C4-2B (cell line): ENCODE results near the gene PDE9A.

Experiments used
- CTCF ChIP-seq: fragments of 450-650 bp; conservative IDR thresholded peaks from 2 replicates; pipeline ENCODE4 v1.5.1; 2017; ENCODE audit warnings: mild to moderate bottlenecking
- ZFX ChIP-seq: fragments of 450-650 bp; IDR thresholded peaks from 2 replicates; pipeline ENCODE4 v1.6.1; 2017

- TF ChIP-seq CTCF = no peak
- no peak for TF ChIP-seq ZFX
These were observed 97.5 kb downstream of the PDE9A start for GRCh38 chr21:42750737-42751530.
